ENCODE results near the gene FRMD4B.
"Not testable (repeated sequence)": the region's sequence is repeated elsewhere in the genome, so short reads cannot be mapped to it uniquely, and the experiment has no call there.

Gene FRMD4B

GRCh38 chr3:69276884-69277283 is 109.0 kb downstream of the FRMD4B start:
- no peak for FAIRE-seq

- FAIRE-seq = not testable (repeated sequence)
Observed at GRCh38 chr3:69276191-69276590, 109.7 kb downstream of the FRMD4B start.

- FAIRE-seq = no peak
Observed at GRCh38 chr3:69273896-69274295, 112.0 kb downstream of the FRMD4B start.

DNA sequence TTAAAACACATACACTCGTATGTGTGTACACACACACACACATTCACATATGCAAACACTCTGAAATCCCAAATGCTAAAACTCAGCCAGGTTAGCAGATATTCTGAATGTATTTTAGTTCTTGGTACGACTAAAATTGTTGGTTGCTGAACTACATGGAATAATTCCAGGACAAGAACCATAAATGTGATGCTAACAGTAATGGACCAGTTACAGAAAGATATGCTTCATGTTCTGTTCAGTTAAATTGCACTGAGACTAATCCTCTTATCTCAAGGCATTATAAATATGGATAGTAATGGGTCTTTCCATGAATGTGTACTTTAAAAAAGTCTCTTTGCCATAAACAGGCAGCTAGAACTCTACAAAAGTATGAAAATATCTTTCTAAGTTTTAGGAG is 113.3 kb downstream of the FRMD4B start:
- FAIRE-seq = no peak

DNA sequence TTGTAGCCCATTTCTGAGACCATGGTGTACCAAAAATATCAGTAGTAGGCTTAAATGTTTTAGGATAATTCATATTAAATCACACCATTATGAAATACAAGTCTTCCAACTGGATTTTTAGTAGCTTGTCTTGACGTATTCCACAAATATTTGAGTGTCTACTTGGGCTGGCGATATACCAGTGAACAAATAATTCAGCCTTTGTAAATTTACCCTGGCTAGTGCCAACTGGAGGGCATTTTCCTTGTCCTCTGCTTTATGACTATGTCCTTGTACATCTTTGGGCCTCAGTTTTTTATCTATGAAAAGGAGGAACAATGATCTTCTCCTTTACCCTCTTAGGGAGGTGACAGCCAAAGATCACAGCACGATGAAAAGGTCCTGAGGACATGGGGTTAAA is 114.8 kb downstream of the FRMD4B start:
- FAIRE-seq = no peak

DNA sequence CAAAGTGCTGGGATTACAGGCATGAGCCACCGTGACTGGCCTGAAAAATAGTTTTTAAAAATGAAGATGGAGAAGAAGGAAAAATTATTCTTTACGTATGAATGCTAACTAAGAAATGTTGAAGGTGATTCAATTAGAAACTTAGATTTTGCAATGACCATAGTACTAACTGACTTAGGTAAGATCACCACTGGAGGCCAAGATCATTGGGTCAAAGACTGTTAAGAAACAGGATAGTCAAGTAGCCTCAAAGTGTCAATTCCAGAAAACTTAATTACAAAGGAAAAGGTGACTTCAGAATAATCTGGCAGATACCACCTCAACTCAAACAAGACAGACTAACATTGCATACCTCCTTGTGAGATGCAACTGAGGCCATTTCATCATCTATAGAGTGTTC is 119.3 kb downstream of the FRMD4B start:
- no peak for FAIRE-seq

GRCh38 chr3:69266071-69266470 is 119.8 kb downstream of the FRMD4B start:
- FAIRE-seq = not testable (repeated sequence)

DNA sequence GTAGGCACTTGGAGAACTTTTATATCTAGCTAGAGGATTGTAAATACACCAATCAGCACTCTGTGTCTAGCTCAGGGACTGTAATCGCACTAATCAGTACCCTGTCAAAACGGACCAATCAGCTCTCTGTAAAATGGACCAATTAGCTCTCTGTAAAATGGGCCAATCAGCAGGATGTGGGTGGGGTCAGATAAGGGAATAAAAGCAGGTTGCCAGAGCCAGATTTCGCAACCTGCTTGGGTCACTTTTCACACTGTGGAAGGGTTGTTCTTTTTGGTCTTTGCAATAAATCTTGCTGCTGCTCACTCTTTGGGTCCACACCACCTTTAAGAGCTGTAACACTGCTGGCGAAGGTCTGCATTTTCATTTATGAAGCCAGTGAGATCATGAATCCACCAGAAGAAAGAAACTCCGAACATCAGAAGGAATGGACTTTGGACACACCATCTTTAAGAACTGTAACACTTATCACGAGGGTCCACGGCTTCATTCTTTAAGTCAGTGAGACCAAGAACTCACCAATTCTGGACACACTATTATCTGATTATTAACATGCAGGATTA is 125.0 kb downstream of the FRMD4B start:
- not testable (repeated sequence) for FAIRE-seq

GRCh38 chr3:69260216-69260787 is 125.6 kb downstream of the FRMD4B start:
- no peak for FAIRE-seq

DNA sequence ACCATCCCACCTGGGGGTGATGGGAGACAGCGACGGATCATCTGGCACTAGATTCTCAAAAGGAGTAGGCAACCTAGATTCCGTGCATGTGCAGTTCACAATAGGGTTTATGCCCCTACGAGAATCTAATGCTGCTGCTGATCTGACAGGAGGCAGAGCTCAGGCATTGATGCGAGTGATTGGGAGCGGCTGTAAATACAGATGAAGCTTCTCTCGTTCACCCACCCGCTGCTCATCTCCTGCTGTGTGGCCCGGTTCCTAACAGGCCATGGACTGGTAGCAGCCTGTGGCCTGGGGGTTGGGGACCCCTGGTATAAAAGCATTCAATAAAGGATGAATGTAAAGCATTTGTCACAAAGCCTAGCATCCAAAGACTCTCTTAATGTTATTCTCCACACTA is 126.8 kb downstream of the FRMD4B start:
- FAIRE-seq = no peak

DNA sequence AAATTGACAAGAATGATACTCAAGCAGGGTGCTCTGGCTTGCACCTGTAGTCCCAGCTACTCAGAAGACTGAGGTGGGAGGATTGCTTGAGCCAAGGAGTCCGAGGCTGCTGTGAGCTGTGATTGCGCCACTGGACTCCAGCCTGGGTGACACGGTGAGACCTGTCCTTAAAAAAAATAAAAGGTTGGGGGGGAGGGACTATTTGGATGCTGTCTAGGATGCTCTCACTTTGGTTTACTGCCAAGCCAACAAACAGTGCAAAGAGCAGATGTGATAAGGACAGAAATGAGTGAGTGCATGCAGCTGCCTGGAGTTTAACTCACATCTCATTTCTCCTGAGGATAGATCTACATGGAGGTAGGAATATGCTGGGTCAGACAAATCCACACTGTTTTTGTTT is 130.0 kb downstream of the FRMD4B start:
- no peak for FAIRE-seq

DNA sequence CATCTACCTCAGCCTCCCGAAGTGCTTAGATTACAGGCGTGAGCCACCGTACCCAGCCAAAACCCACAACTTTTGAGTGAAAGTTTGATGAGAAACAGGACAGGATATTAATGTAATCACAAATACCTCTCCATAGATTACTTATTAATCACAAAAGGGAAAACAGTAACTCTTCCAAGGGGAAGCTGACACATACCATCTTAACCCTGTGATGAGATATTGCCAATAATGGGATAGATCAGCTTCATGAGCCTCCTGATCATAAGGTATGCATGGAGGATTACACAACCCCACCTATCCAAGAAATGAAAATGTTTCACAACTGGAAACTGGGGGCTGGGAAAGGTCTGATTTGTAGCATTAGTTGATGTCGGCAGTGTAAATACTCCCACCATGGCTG is 131.5 kb downstream of the FRMD4B start:
- FAIRE-seq = no peak

- no peak for FAIRE-seq
Observed at GRCh38 chr3:69252631-69253030, 133.3 kb downstream of the FRMD4B start.

GRCh38 chr3:69252141-69252540 is 133.7 kb downstream of the FRMD4B start:
- FAIRE-seq = no peak

GRCh38 chr3:69251078-69251805 is 134.6 kb downstream of the FRMD4B start:
- FAIRE-seq = no peak

- peak; percentile 87 for FAIRE-seq
Observed at GRCh38 chr3:69250014-69250413, 135.9 kb downstream of the FRMD4B start.

- FAIRE-seq = peak; percentile 27
Observed at GRCh38 chr3:69249001-69249400, 136.9 kb downstream of the FRMD4B start.

GRCh38 chr3:69248436-69248835 is 137.5 kb downstream of the FRMD4B start:
- peak; percentile 77 for FAIRE-seq

DNA sequence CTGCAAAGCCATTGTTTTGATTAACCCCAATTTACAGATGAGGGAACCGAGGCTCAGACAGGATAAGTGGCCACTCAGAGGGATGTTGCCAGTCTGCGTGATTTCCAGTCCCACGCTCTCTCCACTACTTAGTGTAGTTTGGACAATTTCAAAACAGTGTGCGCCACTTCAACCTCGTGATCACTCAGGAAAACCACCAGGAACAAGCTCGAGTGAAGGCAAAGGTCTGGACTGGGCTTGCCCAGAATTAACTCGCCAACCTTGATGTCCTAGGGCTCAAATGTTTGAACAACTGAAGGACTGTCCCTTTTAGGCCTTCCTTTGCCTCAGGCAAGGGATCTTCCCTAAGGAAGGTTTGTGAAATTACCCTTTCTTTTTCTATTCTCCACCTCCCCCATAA is 139.3 kb downstream of the FRMD4B start:
- FAIRE-seq = no peak

DNA sequence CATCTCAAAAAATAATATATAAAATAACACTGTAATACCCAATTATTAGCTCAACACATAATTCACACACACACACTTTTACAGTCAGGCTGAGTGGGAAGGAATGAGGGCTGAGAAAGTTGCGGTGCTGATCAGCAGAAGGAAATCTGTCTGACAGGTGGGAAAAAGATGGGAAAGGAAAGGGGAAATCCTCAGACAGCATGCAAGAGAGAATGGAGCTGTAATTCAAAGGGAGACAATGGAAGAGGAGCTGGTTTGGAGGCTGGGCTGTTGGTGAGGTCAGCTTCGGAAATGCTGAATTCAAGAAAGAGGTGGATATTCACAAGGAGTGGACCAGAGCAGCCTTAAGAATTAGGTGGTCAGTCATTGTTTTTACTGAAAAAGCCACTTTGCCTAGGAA is 141.8 kb downstream of the FRMD4B start:
- FAIRE-seq = no peak

- no peak for FAIRE-seq
Observed at GRCh38 chr3:69241769-69242168, 144.1 kb downstream of the FRMD4B start.

GRCh38 chr3:69240651-69241568 is 145.0 kb downstream of the FRMD4B start:
- FAIRE-seq = no peak

DNA sequence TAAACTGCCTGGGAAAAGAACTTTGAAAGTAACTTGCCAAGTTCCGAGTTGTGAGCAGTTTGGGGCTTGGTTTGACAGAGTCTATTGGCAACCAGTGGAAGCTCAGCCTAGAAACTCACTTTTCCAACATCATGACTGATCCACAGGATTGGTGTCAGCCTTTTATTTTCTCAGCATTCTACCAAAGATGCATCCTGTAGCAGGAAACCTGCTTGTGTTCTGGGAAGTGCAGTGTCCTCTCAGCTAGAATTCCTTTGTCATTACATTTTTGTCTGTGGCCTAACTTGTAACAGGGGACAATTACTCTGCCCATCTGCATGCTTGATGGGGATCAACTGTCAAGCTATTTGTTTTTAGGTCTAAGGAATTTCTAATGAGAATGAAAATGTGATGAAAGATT is 146.8 kb downstream of the FRMD4B start:
- FAIRE-seq = no peak

Data from islet of Langerhans (tissue), 1 donor.